Activated naive CD4-positive, alpha-beta T cell treated with anti-CD3 and anti-CD28 coated beads for 36 hours (primary cell): ENCODE results near the gene LRP1B. TPM values are rescaled to one million over a fixed set of nuclear protein-coding genes. Genes with fewer than 3 reads are reported as not detected.

Experiments used
- CTCF ChIA-PET: fragments of 350-600 bp; sonication (Branson Sonifier 250); formaldehyde crosslinking; loops from one replicate; lab custom pipeline; 2021; ENCODE audit warnings: antibody characterized with exemption; lab: Charles Lee
- DNase-seq: peaks from one replicate; pipeline ENCODE4 v3.0.0-alpha.2; 2020
- H3K27ac Mint-ChIP-seq: one replicate; pipeline ENCODE4 v1.8.0; 2021; ENCODE audit warnings: mild to moderate bottlenecking, mixed read lengths
- H3K27me3 Mint-ChIP-seq: one replicate; pipeline ENCODE4 v1.8.0; 2021; ENCODE audit warnings: low read depth, mixed read lengths
- H3K36me3 Mint-ChIP-seq: one replicate; pipeline ENCODE4 v1.8.0; 2021; ENCODE audit warnings: low read depth, mixed read lengths
- H3K4me1 Mint-ChIP-seq: one replicate; pipeline ENCODE4 v1.8.0; 2021; ENCODE audit warnings: low read depth, mixed read lengths
- H3K4me3 Mint-ChIP-seq: one replicate; pipeline ENCODE4 v1.8.0; 2021; ENCODE audit warnings: mild to moderate bottlenecking, moderate library complexity, mixed read lengths
- H3K9me3 Mint-ChIP-seq: one replicate; pipeline ENCODE4 v1.8.0; 2021; ENCODE audit warnings: mixed read lengths
- intact Hi-C: fragments of 100-400 bp; cut with micrococcal nuclease; formaldehyde crosslinking; loops from one replicate; pipeline ENCODE4 v1.15.1; 2023
- total RNA-seq, 2 experiments: library from RNA; stranded (reverse); gene quantifications; one replicate each; pipeline ENCODE4 v1.2.3, GENCODE V29; 2021

LRP1B gene
- total RNA-seq, 2 experiments from 2014 or later = not detected

GRCh38 chr2:140401056-140401455, 1729.8 kb downstream of the LRP1B start:
- peaks cover 15% of the 10 kb centered on the region for H3K9me3 Mint-ChIP-seq
- H3K27me3 Mint-ChIP-seq = no peaks in the 10 kb centered on the region
- intact Hi-C loops = no loop called here
- H3K36me3 Mint-ChIP-seq = no peaks in the 10 kb centered on the region
- no peak overlapping the region for H3K4me3 Mint-ChIP-seq
- CTCF ChIA-PET = no interaction called here
- H3K27ac Mint-ChIP-seq = no peak overlapping the region
- H3K4me1 Mint-ChIP-seq = no peaks in the 10 kb centered on the region
- no peak for DNase-seq

GRCh38 chr2:140392824-140393223, 1738.0 kb downstream of the LRP1B start:
- H3K9me3 Mint-ChIP-seq = peaks cover 4% of the 10 kb centered on the region
- CTCF ChIA-PET = no interaction called here
- no peak overlapping the region for H3K27ac Mint-ChIP-seq
- no peaks in the 10 kb centered on the region for H3K4me1 Mint-ChIP-seq
- DNase-seq = no peak
- no peaks in the 10 kb centered on the region for H3K36me3 Mint-ChIP-seq
- no peaks in the 10 kb centered on the region for H3K27me3 Mint-ChIP-seq
- no peak overlapping the region for H3K4me3 Mint-ChIP-seq
- intact Hi-C loops = no loop called here

GRCh38 chr2:140384946-140385345, 1745.9 kb downstream of the LRP1B start:
- H3K27ac Mint-ChIP-seq = no peak overlapping the region
- H3K4me3 Mint-ChIP-seq = no peak overlapping the region
- CTCF ChIA-PET = no interaction called here
- peaks cover 5% of the 10 kb centered on the region for H3K9me3 Mint-ChIP-seq
- no peaks in the 10 kb centered on the region for H3K4me1 Mint-ChIP-seq
- no peaks in the 10 kb centered on the region for H3K36me3 Mint-ChIP-seq
- H3K27me3 Mint-ChIP-seq = no peaks in the 10 kb centered on the region
- DNase-seq = no peak
- intact Hi-C loops = no loop called here

GRCh38 chr2:140383781-140384180, 1747.0 kb downstream of the LRP1B start:
- CTCF ChIA-PET = no interaction called here
- Mint-ChIP-seq H3K27ac (no peak overlapping the region), H3K36me3 (no peaks in the 10 kb centered on the region), H3K9me3 (peaks cover 5% of the 10 kb centered on the region), H3K4me1 (no peaks in the 10 kb centered on the region), H3K27me3 (no peaks in the 10 kb centered on the region), H3K4me3 (no peak overlapping the region)
- no peak for DNase-seq
- intact Hi-C loops = no loop called here

- DNase-seq = no peak
- H3K27ac Mint-ChIP-seq = no peak overlapping the region
- H3K36me3 Mint-ChIP-seq = no peaks in the 10 kb centered on the region
- no peaks in the 10 kb centered on the region for H3K27me3 Mint-ChIP-seq
- no peaks in the 10 kb centered on the region for H3K4me1 Mint-ChIP-seq
- no peak overlapping the region for H3K4me3 Mint-ChIP-seq
- CTCF ChIA-PET = no interaction called here
- peaks cover 4% of the 10 kb centered on the region for H3K9me3 Mint-ChIP-seq
- intact Hi-C loops = no loop called here
Measured at GRCh38 chr2:140376686-140377085, 1754.1 kb downstream of the LRP1B start.

GRCh38 chr2:140363131-140363530, 1767.7 kb downstream of the LRP1B start:
- Mint-ChIP-seq H3K27me3 (no peaks in the 10 kb centered on the region), H3K9me3 (no peaks in the 10 kb centered on the region), H3K4me1 (no peaks in the 10 kb centered on the region), H3K27ac (no peak overlapping the region), H3K36me3 (no peaks in the 10 kb centered on the region), H3K4me3 (no peak overlapping the region)
- CTCF ChIA-PET = no interaction called here
- no peak for DNase-seq
- intact Hi-C loops = no loop called here

GRCh38 chr2:140362361-140362760, 1768.5 kb downstream of the LRP1B start:
- Mint-ChIP-seq H3K27me3 (no peaks in the 10 kb centered on the region), H3K4me3 (no peak overlapping the region), H3K36me3 (no peaks in the 10 kb centered on the region), H3K4me1 (no peaks in the 10 kb centered on the region), H3K27ac (no peak overlapping the region), H3K9me3 (no peaks in the 10 kb centered on the region)
- intact Hi-C loops = no loop called here
- no peak for DNase-seq
- CTCF ChIA-PET = no interaction called here

GRCh38 chr2:140359056-140359771, 1771.6 kb downstream of the LRP1B start:
- H3K27ac Mint-ChIP-seq = no peak overlapping the region
- no peaks in the 10 kb centered on the region for H3K36me3 Mint-ChIP-seq
- H3K9me3 Mint-ChIP-seq = no peaks in the 10 kb centered on the region
- no peak overlapping the region for H3K4me3 Mint-ChIP-seq
- no peaks in the 10 kb centered on the region for H3K27me3 Mint-ChIP-seq
- CTCF ChIA-PET = no interaction called here
- H3K4me1 Mint-ChIP-seq = no peaks in the 10 kb centered on the region
- intact Hi-C loops = no loop called here
- DNase-seq = no peak

GRCh38 chr2:140356697-140357096, 1774.1 kb downstream of the LRP1B start:
- H3K4me1 Mint-ChIP-seq = no peaks in the 10 kb centered on the region
- H3K36me3 Mint-ChIP-seq = no peaks in the 10 kb centered on the region
- no peak overlapping the region for H3K4me3 Mint-ChIP-seq
- H3K27me3 Mint-ChIP-seq = no peaks in the 10 kb centered on the region
- CTCF ChIA-PET = no interaction called here
- no peak for DNase-seq
- intact Hi-C loops = no loop called here
- peaks cover 3% of the 10 kb centered on the region for H3K9me3 Mint-ChIP-seq
- no peak overlapping the region for H3K27ac Mint-ChIP-seq

GRCh38 chr2:140355511-140356090, 1775.2 kb downstream of the LRP1B start:
- Mint-ChIP-seq H3K4me3 (no peak overlapping the region), H3K4me1 (no peaks in the 10 kb centered on the region), H3K36me3 (no peaks in the 10 kb centered on the region), H3K9me3 (peaks cover 3% of the 10 kb centered on the region), H3K27ac (no peak overlapping the region), H3K27me3 (no peaks in the 10 kb centered on the region)
- CTCF ChIA-PET = no interaction called here
- intact Hi-C loops = no loop called here
- DNase-seq = no peak

- H3K27ac Mint-ChIP-seq = no peak overlapping the region
- no peak overlapping the region for H3K4me3 Mint-ChIP-seq
- H3K9me3 Mint-ChIP-seq = peaks cover 3% of the 10 kb centered on the region
- intact Hi-C loops = no loop called here
- CTCF ChIA-PET = no interaction called here
- H3K27me3 Mint-ChIP-seq = no peaks in the 10 kb centered on the region
- H3K36me3 Mint-ChIP-seq = no peaks in the 10 kb centered on the region
- H3K4me1 Mint-ChIP-seq = no peaks in the 10 kb centered on the region
- no peak for DNase-seq
Measured at GRCh38 chr2:140354544-140354943, 1776.3 kb downstream of the LRP1B start.

- intact Hi-C loops = no loop called here
- Mint-ChIP-seq H3K27ac (no peak overlapping the region), H3K4me3 (no peak overlapping the region), H3K27me3 (no peaks in the 10 kb centered on the region), H3K36me3 (no peaks in the 10 kb centered on the region), H3K9me3 (peaks cover 3% of the 10 kb centered on the region), H3K4me1 (no peaks in the 10 kb centered on the region)
- no peak for DNase-seq
- CTCF ChIA-PET = no interaction called here
Measured at GRCh38 chr2:140353541-140353940, 1777.3 kb downstream of the LRP1B start.

GRCh38 chr2:140351692-140352091, 1779.1 kb downstream of the LRP1B start:
- CTCF ChIA-PET = no interaction called here
- intact Hi-C loops = no loop called here
- H3K4me3 Mint-ChIP-seq = no peak overlapping the region

More at GRCh38 chr2:140351692-140352091, 1779.1 kb downstream of the LRP1B start:
- Mint-ChIP-seq H3K9me3 (peaks cover 4% of the 10 kb centered on the region), H3K27me3 (no peaks in the 10 kb centered on the region), H3K27ac (no peak overlapping the region), H3K4me1 (no peaks in the 10 kb centered on the region), H3K36me3 (no peaks in the 10 kb centered on the region)
- no peak for DNase-seq
